Stomach (tissue), 9 donors: ENCODE measurements around the gene KIAA1671. TPM values are rescaled to one million over a fixed set of nuclear protein-coding genes. Genes with fewer than 3 reads are reported as not detected.

Experiments
- DNase-seq, 2 donors: peaks; one replicate each; pipeline versions ENCODE4 v3.0.0 to v3.0.0-alpha.2; 2013 to 2019
- H3K27ac ChIP-seq, 5 donors: fragments of 200-600 bp in 4 of 5; sonication (generic) in 4 of 5; one replicate each; pipeline ENCODE4 v1.5.1; 2013 to 2019; ENCODE audit warnings: mild to moderate bottlenecking in 1 of 5, moderate library complexity in 1 of 5
- H3K27me3 ChIP-seq, 3 donors: fragments of 200-600 bp; sonication (generic); one replicate each; pipeline ENCODE4 v1.5.1; 2017 to 2019; ENCODE audit warnings: mixed run types in 1 of 3
- H3K36me3 ChIP-seq, 4 donors: fragments of 200-600 bp; sonication (generic); 1 replicate in 3 of 4; 2 replicates in 1 of 4; pipeline ENCODE4 v1.5.1; 2016 to 2019
- H3K4me1 ChIP-seq, 4 donors: fragments of 200-600 bp; sonication (generic); one replicate each; pipeline ENCODE4 v1.5.1; 2016 to 2019
- H3K4me3 ChIP-seq, 4 donors: fragments of 200-600 bp; sonication (generic) in 3 of 4; one replicate each; pipeline ENCODE4 v1.5.1; 2016 to 2019; ENCODE audit warnings: mild to moderate bottlenecking in 1 of 4
- H3K9me3 ChIP-seq, 4 donors: fragments of 200-600 bp; sonication (generic); one replicate each; pipeline ENCODE4 v1.5.1; 2016 to 2019
- EP300 ChIP-seq: sonication (generic); formaldehyde crosslinking; IDR thresholded peaks from one replicate; pipeline ENCODE4 v1.6.1; 2017; ENCODE audit warnings: antibody characterized with exemption
- POLR2A ChIP-seq, 4 donors: fragments of 450-650 bp; IDR thresholded peaks; one replicate each; pipeline ENCODE4 v1.6.1; 2016; ENCODE audit warnings: antibody characterized with exemption in 4 of 4, control low read depth in 2 of 4, mild to moderate bottlenecking in 1 of 4, moderate library complexity in 1 of 4
- POLR2AphosphoS5 ChIP-seq, 3 donors: sonication (generic); formaldehyde crosslinking; IDR thresholded peaks; one replicate each; pipeline ENCODE4 v1.6.1; 2016; ENCODE audit warnings: antibody characterized with exemption in 3 of 3
- WGBS, 5 donors: extraction: QIAGEN DNeasy Blood & Tissue Kit in 3 of 5; methylation state at CpG; one replicate each; pipeline versions ENCODE4 v1.1.5 to v1.1.7; 2013 to 2018; 5-methylcytosine and 5-hydroxymethylcytosine counted together
- intact Hi-C: fragments of 100-400 bp; cut with DNase I; formaldehyde crosslinking; loops from one replicate; pipeline ENCODE4 v1.15.1; 2023; ENCODE audit warnings: low total_unique reads
- polyA plus RNA-seq, 3 donors: library from polyadenylated mRNA; stranded (reverse); fragments of 200-250 nt; gene quantifications; one replicate each; pipeline ENCODE4 v1.2.3, GENCODE V29; 2013
- total RNA-seq, 5 donors: library from RNA; depleted of rRNA; stranded (reverse); fragments of >200 nt; gene quantifications; one replicate each; pipeline versions ENCODE4 v1.1.0 to v1.2.3, GENCODE V29; 2014 to 2016
- TF ChIP-seq, protein P1 (sequence below), 7 experiments: fragments of 450-650 bp in 4 of 7; fragments of 200-600 bp in 3 of 7; sonication (generic) in 3 of 7; IDR thresholded peaks; one replicate each; pipeline ENCODE4 v1.5.1; 2016 to 2019; ENCODE audit warnings: antibody characterized with exemption in 7 of 7, control low read depth in 2 of 7, mild to moderate bottlenecking in 1 of 7
- donor health status: healthy with polysubstance abuse.
- donor health status: Bipolar disorder and iron deficiency.
- donor health status: healthy.

Gene KIAA1671
- total and polyA plus RNA-seq, 8 donors: 5.7 to 80.5 (median 32.5) TPM

DNA sequence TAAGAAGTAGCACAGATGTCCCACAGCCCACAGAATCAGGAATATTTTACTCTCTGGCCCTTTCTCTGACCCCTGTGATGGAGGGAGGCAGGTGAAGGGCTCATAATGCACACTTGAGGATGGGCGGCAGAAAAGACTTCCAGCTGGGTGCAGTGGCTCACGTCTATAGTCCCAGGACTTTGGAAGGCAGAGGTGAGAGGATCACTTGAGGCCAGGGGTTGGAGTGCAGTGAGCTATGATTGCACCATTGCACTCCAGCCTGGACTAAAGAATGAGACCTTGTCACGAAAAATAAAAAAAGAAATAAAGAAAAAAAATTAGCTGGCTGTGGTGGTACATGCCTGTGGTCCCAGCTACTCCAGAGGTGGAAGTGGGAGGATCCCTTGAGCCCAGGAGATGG is 233.6 kb downstream of the KIAA1671 start:
- Histone ChIP-seq H3K4me1 (no peaks in the 10 kb centered on the region), H3K36me3 (peaks cover 45 to 90% (median 87%) of the 10 kb centered on the region in 4 donors), H3K27me3 (no peaks in the 10 kb centered on the region), H3K4me3 (no peak overlapping the region), H3K9me3 (no peaks in the 10 kb centered on the region), H3K27ac (no peak overlapping the region)
- TF ChIP-seq POLR2AphosphoS5 (IDR thresholded peaks at IDR 0.05) (no peak), EP300 (no peak), POLR2A (IDR thresholded peaks at IDR 0.05) (no peak)
- TF ChIP-seq, protein P1, sequence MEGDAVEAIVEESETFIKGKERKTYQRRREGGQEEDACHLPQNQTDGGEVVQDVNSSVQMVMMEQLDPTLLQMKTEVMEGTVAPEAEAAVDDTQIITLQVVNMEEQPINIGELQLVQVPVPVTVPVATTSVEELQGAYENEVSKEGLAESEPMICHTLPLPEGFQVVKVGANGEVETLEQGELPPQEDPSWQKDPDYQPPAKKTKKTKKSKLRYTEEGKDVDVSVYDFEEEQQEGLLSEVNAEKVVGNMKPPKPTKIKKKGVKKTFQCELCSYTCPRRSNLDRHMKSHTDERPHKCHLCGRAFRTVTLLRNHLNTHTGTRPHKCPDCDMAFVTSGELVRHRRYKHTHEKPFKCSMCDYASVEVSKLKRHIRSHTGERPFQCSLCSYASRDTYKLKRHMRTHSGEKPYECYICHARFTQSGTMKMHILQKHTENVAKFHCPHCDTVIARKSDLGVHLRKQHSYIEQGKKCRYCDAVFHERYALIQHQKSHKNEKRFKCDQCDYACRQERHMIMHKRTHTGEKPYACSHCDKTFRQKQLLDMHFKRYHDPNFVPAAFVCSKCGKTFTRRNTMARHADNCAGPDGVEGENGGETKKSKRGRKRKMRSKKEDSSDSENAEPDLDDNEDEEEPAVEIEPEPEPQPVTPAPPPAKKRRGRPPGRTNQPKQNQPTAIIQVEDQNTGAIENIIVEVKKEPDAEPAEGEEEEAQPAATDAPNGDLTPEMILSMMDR (IDR thresholded peaks at IDR 0.05): no peak
- DNase-seq: no peak
- intact Hi-C loops: no loop called here
- WGBS, 5 donors: 87 to 97% (median 94%) methylated on average over 3 of the region's 3 CpGs

DNA sequence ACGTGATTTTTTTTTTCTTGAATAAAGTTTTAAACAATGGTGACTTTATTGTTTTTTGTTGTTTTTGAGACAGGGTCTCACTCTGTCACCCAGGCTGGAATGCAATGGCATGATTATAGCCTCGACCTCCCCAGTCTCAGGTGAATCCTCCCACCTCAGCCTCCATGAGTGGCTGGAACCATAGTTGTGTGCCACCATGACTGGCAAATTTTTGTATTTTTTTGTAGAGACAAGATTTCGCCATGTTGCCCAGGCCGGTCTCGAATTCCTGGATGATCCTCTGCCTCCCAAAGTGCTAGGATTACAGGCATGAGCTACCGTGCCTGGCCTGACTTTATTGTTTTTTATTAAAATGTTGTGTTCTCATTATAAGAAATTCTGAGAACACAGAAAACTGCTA is 235.0 kb downstream of the KIAA1671 start:
- intact Hi-C loops: no loop called here
- no peaks in the 10 kb centered on the region for H3K4me1 ChIP-seq
- no peaks in the 10 kb centered on the region for H3K27me3 ChIP-seq
- peaks cover 50 to 94% (median 91%) of the 10 kb centered on the region in 4 donors for H3K36me3 ChIP-seq
- no peak overlapping the region for H3K4me3 ChIP-seq
- no peak for DNase-seq
- H3K9me3 ChIP-seq: no peaks in the 10 kb centered on the region
- no peak overlapping the region for H3K27ac ChIP-seq
- 86 to 94% (median 87%) methylated on average over 6 of the region's 6 CpGs for WGBS, 5 donors
- TF ChIP-seq POLR2A (IDR thresholded peaks at IDR 0.05): no peak

DNA sequence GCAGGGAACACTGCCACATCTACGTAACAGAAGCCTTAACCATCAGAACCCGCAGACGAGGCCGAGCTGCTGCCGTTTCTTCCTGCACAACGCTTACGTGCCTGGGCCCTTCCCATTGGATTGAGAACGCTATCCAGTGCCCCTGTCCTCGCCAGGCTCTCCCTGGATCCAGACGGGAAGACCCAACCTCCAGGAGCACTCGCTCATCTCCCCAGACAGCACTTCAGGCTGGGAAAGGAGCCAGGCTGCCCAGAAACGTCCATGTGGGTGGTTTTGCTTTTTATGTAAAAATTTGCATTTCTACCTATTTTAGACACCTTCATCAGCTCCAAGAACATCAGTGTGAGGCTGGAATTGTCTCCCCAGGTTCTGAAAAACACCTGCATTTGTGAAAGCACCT is 239.9 kb downstream of the KIAA1671 start:
- Histone ChIP-seq H3K36me3 (peaks cover 25 to 95% (median 93%) of the 10 kb centered on the region in 4 donors), H3K27ac (no peak overlapping the region), H3K4me3 (no peak overlapping the region), H3K9me3 (no peaks in the 10 kb centered on the region), H3K4me1 (no peaks in the 10 kb centered on the region), H3K27me3 (no peaks in the 10 kb centered on the region)
- intact Hi-C loops: no loop called here
- TF ChIP-seq, protein P1 (IDR thresholded peaks at IDR 0.05): no peak
- no peak for TF ChIP-seq POLR2AphosphoS5 (IDR thresholded peaks at IDR 0.05)
- TF ChIP-seq POLR2A (IDR thresholded peaks at IDR 0.05): no peak
- TF ChIP-seq EP300: no peak
- WGBS, 5 donors: 84 to 91% (median 89%) methylated on average over 12 of the region's 12 CpGs
- DNase-seq: no peak

DNA sequence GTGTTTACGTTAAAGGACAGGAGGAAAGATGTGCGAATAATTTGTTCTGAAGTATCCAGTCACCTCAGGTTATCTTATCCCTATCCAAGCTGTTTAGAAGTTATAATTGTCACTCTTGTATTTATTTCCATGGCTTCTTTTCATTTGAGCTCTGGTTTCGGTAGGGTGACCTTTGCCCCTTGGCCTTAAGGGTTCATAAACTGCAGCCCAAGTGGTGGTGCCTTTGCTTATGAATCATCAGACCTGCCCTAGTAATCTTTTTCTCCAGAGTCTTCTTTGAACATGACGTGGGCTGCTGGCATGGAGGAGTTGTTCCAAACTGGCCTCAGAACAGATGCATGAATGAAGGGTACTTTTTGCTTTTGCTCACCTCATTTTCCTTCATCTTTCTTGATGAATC is 240.6 kb downstream of the KIAA1671 start:
- Histone ChIP-seq H3K27me3 (no peaks in the 10 kb centered on the region), H3K4me3 (no peak overlapping the region), H3K4me1 (no peaks in the 10 kb centered on the region), H3K9me3 (no peaks in the 10 kb centered on the region), H3K36me3 (peaks cover 25 to 97% (median 95%) of the 10 kb centered on the region in 4 donors), H3K27ac (no peak overlapping the region)
- TF ChIP-seq, protein P1 (IDR thresholded peaks at IDR 0.05): no peak
- TF ChIP-seq POLR2AphosphoS5 (IDR thresholded peaks at IDR 0.05) (no peak), EP300 (no peak), POLR2A (IDR thresholded peaks at IDR 0.05) (no peak)
- WGBS, 5 donors: 65 to 78% (median 70%) methylated on average over 4 of the region's 4 CpGs
- no peak for DNase-seq
- intact Hi-C loops: no loop called here

DNA sequence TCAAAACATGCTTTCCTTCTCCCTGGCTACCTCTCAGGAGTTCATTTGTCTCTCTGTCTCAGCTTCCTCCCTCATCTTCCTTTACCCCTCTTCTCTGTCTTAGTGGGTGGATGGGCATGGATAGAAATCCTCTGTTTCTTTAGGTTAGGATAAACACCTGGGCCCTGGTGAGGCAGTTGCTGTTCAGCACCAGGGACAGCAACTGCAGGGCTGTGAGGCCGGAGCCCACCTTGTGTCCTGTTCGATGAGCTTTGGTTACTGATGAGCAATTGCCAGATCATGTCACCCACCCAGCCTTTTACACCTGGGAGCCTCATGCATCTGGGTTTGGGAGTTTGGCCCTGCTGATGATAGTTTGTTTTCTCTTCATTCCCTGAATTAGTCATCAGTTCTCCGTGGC is 241.0 kb downstream of the KIAA1671 start:
- Histone ChIP-seq H3K27ac (no peak overlapping the region), H3K4me3 (no peak overlapping the region), H3K27me3 (no peaks in the 10 kb centered on the region), H3K9me3 (no peaks in the 10 kb centered on the region), H3K36me3 (peaks cover 25 to 100% (median 95%) of the 10 kb centered on the region in 4 donors), H3K4me1 (no peaks in the 10 kb centered on the region)
- no peak for TF ChIP-seq EP300
- no peak for TF ChIP-seq POLR2A (IDR thresholded peaks at IDR 0.05)
- TF ChIP-seq, protein P1 (IDR thresholded peaks at IDR 0.05): no peak
- TF ChIP-seq POLR2AphosphoS5 (IDR thresholded peaks at IDR 0.05): no peak
- DNase-seq: peak in 1 of 2 donors; percentile 16
- intact Hi-C loops: no loop called here
- 59 to 84% (median 72%) methylated on average over 3 of the region's 3 CpGs for WGBS, 5 donors
